ENCODE data around the gene GASK1B.

GASK1B gene

DNA sequence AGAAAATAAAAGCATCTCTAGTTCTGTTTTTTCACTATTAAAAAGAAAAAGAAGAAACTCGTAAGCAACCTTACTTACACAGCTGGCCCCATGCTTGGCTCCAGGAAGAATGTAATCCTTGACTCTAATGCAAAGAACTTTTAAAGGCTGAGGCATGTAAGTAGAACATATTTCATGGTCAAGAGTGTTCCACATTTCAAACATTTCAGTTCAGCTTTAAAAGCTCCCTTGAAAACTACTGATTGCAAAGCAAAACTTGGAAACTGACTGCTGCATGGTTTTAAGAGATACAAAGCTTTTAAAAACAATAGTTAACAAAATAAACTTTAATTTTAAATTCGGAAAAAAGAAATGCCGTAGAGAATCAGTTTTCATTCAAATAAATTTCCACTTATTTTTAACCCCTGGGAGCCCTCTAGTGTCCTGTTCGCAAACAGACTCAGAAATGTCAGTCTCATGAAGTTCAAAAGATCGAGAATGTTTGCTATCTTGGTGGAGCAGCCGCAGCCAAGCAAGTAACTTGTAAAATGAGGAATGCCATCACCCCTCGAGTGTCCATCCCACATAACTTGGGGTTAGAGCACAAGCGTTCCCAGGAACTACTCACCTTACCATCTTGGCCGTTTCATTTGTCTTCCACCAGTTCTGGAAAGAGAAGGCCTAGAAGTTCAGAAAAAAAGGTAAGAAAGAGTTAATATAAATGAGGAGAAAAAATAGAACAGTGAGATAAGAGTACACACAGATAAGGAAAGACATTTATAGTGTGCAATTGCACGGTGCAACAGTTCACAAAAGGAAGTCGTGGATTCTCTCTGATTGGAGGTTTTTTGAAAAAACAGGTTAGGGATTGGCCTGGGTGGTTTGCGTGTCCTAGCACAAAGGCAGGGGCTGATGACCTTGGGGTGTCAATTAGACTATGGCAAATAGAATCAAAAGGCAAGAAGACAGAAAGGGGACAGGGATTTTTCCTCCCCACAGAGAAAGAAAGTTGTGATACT lies at the start of gene GASK1B:
Gene GASK1B, minus strand, starts transcription at position 765 of the 998 bp plus-strand sequence. CDS start 1,650 bp downstream, outside the sequence.
- DNase-seq, result peak; percentile 31

- no peak for DNase-seq
Observed at GRCh38 chr4:158219623-158220022, 46.8 kb upstream of the GASK1B start.

DNA sequence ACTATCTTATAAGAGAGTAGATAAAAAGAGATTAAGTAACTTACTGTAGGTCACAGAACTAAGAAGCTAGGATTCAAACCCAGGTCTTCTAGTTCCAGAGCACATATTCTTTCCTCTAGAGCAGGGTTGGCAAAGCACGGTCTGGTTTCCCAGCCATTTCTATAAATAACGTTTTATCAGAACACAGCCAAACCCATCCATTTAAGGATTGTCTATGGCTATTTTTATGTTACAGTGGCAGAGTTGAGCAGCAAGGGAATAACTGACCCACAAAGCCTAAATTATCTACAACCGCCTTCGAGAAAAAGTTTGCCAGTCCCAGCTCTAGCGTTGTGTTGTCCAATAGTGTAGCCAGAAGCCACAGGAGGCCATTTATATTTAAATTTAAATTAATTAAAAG lies 44.9 kb upstream of the GASK1B start:
- no peak for DNase-seq

DNA sequence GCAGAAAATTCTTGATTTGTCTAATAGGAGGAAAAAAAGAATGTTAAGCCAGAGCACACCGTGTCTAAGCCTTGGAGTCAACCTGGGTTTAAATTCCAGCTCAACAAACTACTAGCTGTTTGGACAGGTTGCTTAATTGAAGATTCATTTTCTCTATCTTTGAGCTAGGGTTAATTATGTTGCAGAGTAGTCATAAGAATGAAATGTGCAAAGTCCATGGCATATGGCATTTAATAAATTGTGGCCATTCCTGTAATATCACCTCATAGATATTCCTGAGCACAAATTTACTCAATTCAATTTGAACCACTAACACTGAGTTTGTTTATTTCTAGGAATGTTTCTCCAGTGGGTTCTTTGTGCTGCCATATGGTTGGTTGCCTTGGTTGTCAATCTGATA lies 42.0 kb upstream of the GASK1B start:
- no peak for DNase-seq

GRCh38 chr4:158213466-158213865 lies 40.6 kb upstream of the GASK1B start:
- no peak for DNase-seq

DNA sequence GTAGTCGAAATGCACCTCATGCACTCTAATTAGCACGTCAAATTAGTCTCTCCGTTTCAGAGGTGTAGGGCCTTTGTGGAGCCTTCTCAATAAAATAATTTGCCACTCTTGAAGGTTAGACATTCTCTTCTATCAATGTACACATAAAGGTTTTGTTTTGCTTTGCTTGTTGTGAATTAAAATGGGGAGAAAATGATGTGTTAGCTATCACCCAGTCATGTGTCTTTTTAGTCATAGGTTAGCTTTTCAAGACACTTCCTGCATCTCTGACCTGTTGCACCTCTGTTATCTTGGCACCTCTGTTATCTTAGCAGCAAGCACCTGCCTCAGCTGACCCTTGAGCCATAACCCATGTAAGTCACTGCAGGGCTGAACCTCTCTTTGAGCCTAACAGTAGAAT lies 38.4 kb upstream of the GASK1B start:
- no peak for DNase-seq

- peak; percentile 89 for DNase-seq
Observed at GRCh38 chr4:158209825-158210807, 37.3 kb upstream of the GASK1B start, which contains the start of gene TMEM144. TSS of gene TMEM144 (plus strand) at chr4:158210486. CDS start at chr4:158212668, 2,182 bp downstream.

GRCh38 chr4:158208963-158209640 lies 36.3 kb upstream of the GASK1B start:
- no peak for DNase-seq

DNA sequence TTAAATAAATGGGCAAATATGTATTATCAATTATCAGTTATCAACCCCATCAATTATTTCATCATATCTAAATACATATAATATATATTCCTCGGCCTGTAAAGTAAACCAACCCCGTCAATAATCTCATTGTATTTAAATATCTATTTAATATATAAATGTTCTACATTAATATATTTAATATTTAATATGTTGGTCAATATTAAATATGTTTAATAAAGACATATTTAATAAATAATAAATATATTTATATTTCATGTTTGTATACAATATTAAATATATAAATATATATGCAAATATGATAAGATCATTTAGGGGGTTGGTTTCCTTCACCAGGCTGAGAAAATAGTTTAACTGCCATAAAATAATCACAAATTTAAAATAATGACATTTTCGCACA lies 31.1 kb upstream of the GASK1B start:
- no peak for DNase-seq

DNA sequence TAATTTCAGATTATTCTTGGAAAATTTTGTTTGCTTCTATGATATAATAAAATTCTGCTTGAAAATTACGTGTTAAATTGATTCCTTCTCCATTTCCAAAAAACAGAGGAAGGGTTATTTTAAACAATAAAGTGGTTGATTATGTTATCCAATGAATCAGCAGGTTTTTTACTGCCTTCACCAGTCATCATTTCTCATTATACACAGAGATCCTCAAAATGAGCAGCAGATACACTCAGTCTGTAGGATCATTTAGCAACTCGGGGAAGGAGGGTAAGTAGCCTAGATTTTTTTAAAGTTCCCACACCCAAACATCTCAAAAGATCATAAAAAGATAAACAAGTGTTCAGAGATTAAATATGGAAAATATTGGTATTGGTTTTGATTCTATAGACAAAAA lies 30.6 kb upstream of the GASK1B start:
- no peak for DNase-seq

DNA sequence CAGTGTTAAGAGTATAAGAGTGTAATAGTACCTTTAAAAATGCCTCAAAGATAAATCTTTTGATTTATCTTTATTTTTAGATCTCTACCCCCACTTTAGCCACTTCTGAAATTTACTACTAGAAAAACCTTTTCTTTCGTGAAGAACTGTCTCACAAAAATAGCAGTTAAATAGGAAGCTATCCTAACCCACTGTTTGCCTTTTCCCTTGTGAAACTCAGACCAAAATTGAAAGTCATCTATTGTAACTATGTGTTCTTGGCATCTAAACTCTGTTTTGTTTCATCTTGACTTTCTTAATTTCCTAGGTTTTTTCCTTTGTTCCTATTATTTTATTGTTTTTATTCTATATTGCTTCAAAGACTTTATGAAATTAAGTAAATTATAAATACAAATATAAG lies 29.7 kb upstream of the GASK1B start:
- DNase-seq, result no peak

GRCh38 chr4:158201876-158202275 lies 29.1 kb upstream of the GASK1B start:
- no peak for DNase-seq

GRCh38 chr4:158201322-158201721 lies 28.5 kb upstream of the GASK1B start:
- DNase-seq, result no peak

GRCh38 chr4:158200214-158200613 lies 27.4 kb upstream of the GASK1B start:
- no peak for DNase-seq

- DNase-seq, result no peak
Observed at GRCh38 chr4:158197194-158197776, 24.5 kb upstream of the GASK1B start.

GRCh38 chr4:158195297-158195696 lies 22.5 kb upstream of the GASK1B start:
- DNase-seq, result no peak

- no peak for DNase-seq
Observed at GRCh38 chr4:158193171-158193749, 20.4 kb upstream of the GASK1B start.

GRCh38 chr4:158192439-158193158 lies 19.8 kb upstream of the GASK1B start:
- DNase-seq, result no peak

DNA sequence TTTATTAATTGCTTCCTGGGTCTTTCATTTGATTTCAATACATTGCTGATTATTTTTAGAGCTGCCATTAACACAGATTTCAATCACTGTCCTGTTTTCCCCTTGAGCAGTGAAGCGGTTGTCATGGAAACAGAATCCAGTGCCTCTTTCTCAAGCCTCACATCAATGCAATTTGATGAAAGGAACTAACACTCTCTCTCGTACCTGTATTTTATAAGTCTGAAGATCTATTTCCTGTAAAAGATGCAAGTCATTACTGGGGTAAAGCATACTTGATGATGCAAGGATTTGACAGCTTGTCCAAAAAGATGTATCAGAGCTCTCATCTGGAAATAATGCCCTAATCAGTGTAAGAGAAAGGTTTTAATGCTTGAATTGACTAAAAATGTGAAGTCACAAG lies 17.9 kb upstream of the GASK1B start:
- no peak for DNase-seq

DNA sequence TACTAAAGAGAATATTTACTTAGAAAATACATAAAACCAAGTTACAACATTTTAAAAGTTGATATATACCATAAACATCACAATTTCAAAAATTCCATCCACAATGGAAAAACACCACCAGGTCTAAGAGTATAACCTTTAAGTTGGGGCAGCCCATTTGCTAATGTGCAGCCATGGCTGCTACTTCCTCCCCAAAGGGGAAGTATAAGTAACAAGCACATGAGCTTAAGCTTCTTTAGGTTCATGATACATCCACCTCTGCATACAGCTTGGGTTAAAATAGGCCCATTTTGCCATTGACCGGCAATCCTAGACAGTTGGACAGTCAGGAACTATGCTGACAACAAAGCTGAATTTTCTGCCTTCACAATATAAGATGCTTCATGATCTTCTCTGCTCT lies 16.6 kb upstream of the GASK1B start:
- DNase-seq, result no peak

DNA sequence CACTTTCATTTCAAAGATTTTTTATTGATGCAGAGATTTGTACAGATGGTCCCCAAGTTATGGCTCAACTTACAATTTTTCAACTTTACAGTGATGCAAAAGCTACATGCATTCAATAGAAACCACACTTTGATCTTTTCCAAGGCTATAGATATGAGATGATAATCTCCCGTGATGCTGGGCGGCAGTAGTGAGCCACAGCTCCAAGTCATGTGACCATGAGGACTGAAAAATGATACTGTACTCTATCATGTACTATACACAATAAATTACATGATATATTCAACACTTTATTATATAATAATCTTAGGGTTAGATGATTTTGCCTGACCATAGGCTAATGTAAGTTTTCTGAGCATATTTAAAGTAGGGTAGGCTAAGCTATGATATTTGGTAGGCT lies 14.0 kb upstream of the GASK1B start:
- no peak for DNase-seq
